GM12878 (cell line): ENCODE data around the gene DCAF8. TPM values are rescaled to one million over a fixed set of nuclear protein-coding genes. Genes with fewer than 3 reads are reported as not detected.

Experiments used
- ATAC-seq: fragments of 200-7000 bp; cut with Tn5 transposase; 3 replicates; pipeline ENCODE4 v1.9.1; 2020; ENCODE audit warnings: mild to moderate bottlenecking, moderate library complexity
- BruUV-seq: library from RNA; stranded (reverse); fragments of 400-500 nt; replicated peaks from 2 replicates; lab custom pipeline; 2021; lab: Mats Ljungman, UMichigan
- CTCF ChIA-PET: fragments of 300-600 bp; sonication (Branson Sonifier 250); formaldehyde crosslinking; extraction: SDS; loops from one replicate; lab custom pipeline; 2021; ENCODE audit warnings: inconsistent platforms; lab: Yijun Ruan, JAX
- POLR2A ChIA-PET: fragments of 350-600 bp; formaldehyde crosslinking; extraction: SDS; loops from one replicate; lab custom pipeline; 2021; ENCODE audit warnings: inconsistent platforms; lab: Charles Lee
- RAD21 ChIA-PET: fragments of 300-600 bp; sonication (Branson Sonifier 250); formaldehyde crosslinking; loops from one replicate; lab custom pipeline; 2023; ENCODE audit warnings: antibody characterized with exemption; ENCODE audit not compliant: unreplicated experiment; lab: Charles Lee
- SMC1A ChIA-PET: fragments of 300-600 bp; sonication (Branson Sonifier 250); formaldehyde crosslinking; loops from one replicate; lab custom pipeline; 2023; ENCODE audit not compliant: unreplicated experiment, uncharacterized antibody; lab: Charles Lee
- DNase-seq: peaks from one replicate; pipeline ENCODE4 v3.0.0-alpha.2; 2011; ENCODE audit warnings: low read depth, low spot score
- FAIRE-seq: peaks from 3 replicates; lab custom pipeline; 2011; peaks lifted over from hg19 to GRCh38; lab: Jason Lieb, UNC
- H2AFZ ChIP-seq: 2 replicates; pipeline ENCODE4 v1.6.0; 2011; ENCODE audit warnings: low read depth, low read length, control low read depth; ENCODE audit not compliant: control insufficient read depth
- H3K27ac ChIP-seq: 2 replicates; pipeline ENCODE4 v1.5.1; 2011; ENCODE audit warnings: control low read depth; ENCODE audit not compliant: control insufficient read depth, insufficient read depth
- H3K27me3 ChIP-seq, 2 experiments: replicated peaks in 1 of 2; 2 replicates each; pipeline versions ENCODE4 v1.6.0 to v1.6.1; 2011; ENCODE audit warnings: low read length in 1 of 2; ENCODE audit not compliant: control insufficient read depth in 2 of 2, insufficient read depth in 2 of 2
- H3K36me3 ChIP-seq, 2 experiments: 2 replicates each; pipeline ENCODE4 v1.5.1; 2011; ENCODE audit warnings: low read length in 1 of 2; ENCODE audit not compliant: control insufficient read depth in 2 of 2, insufficient read depth in 2 of 2
- H3K4me1 ChIP-seq: 2 replicates; pipeline ENCODE4 v1.6.1; 2011; ENCODE audit warnings: mild to moderate bottlenecking, low read length, moderate library complexity, mixed read lengths; ENCODE audit not compliant: control insufficient read depth, insufficient read depth
- H3K4me2 ChIP-seq: 2 replicates; pipeline ENCODE4 v1.6.0; 2011; ENCODE audit warnings: control low read depth; ENCODE audit not compliant: control insufficient read depth, insufficient read depth
- H3K4me3 ChIP-seq: fragments of 200-600 bp; sonication (generic); 2 replicates; pipeline ENCODE4 v1.5.1; 2016
- H3K79me2 ChIP-seq: 2 replicates; pipeline ENCODE4 v1.6.0; 2011; ENCODE audit warnings: low read length; ENCODE audit not compliant: control insufficient read depth, insufficient read depth
- H3K9ac ChIP-seq: 2 replicates; pipeline ENCODE4 v1.8.0; 2011; ENCODE audit warnings: low read length, control low read depth, mixed read lengths; ENCODE audit not compliant: control insufficient read depth, insufficient read depth
- H3K9me3 ChIP-seq: replicated peaks from 3 replicates; pipeline ENCODE4 v1.5.1; 2011; ENCODE audit warnings: mild to moderate bottlenecking, low read length; ENCODE audit not compliant: control insufficient read depth, insufficient read depth
- H4K20me1 ChIP-seq: 2 replicates; pipeline ENCODE4 v1.6.0; 2011; ENCODE audit not compliant: control insufficient read depth, insufficient read depth
- BCL11A ChIP-seq: IDR thresholded peaks from 2 replicates; pipeline ENCODE4 v1.6.1; 2011; ENCODE audit warnings: low read depth, low read length
- BCL3 ChIP-seq: IDR thresholded peaks from 2 replicates; pipeline ENCODE4 v1.6.1; 2011; ENCODE audit warnings: borderline replicate concordance, low read depth, mild to moderate bottlenecking, moderate library complexity, low read length; ENCODE audit not compliant: insufficient read depth, poor library complexity, severe bottlenecking
- CEBPZ ChIP-seq: fragments of 150-350 bp; IDR thresholded peaks from 2 replicates; pipeline ENCODE4 v1.6.1; 2016; ENCODE audit warnings: low read depth, low read length
- CHD2 ChIP-seq: IDR thresholded peaks from 2 replicates; pipeline ENCODE4 v1.6.1; 2011; ENCODE audit warnings: low read depth, low read length, improper control_type of control experiment, borderline replicate concordance
- HCFC1 ChIP-seq: fragments of 150-350 bp; IDR thresholded peaks from 2 replicates; pipeline ENCODE4 v1.6.1; 2014; ENCODE audit warnings: low read length
- IKZF1 ChIP-seq: fragments of 450-650 bp; conservative IDR thresholded peaks from 2 replicates; pipeline ENCODE4 v1.6.1; 2017; ENCODE audit warnings: antibody characterized with exemption, mild to moderate bottlenecking
- MEF2A ChIP-seq: IDR thresholded peaks from 2 replicates; pipeline ENCODE4 v1.6.1; 2011; ENCODE audit warnings: low read depth, mild to moderate bottlenecking, low read length, moderate library complexity; ENCODE audit not compliant: insufficient read depth
- MLLT1 ChIP-seq: fragments of 450-650 bp; IDR thresholded peaks from 2 replicates; pipeline ENCODE4 v1.6.1; 2016; ENCODE audit warnings: mild to moderate bottlenecking
- SPI1 ChIP-seq: IDR thresholded peaks from 2 replicates; pipeline ENCODE4 v1.6.1; 2011; ENCODE audit warnings: low read depth, mild to moderate bottlenecking, low read length, moderate library complexity, borderline replicate concordance; ENCODE audit not compliant: insufficient read depth
- SREBF2 ChIP-seq: IDR thresholded peaks from 2 replicates; pipeline ENCODE4 v1.6.1; 2012; ENCODE audit warnings: mild to moderate bottlenecking, low read length
- SUZ12 ChIP-seq: fragments of 200-600 bp; sonication (generic); IDR thresholded peaks from one replicate; pipeline ENCODE4 v1.6.1; 2018; ENCODE audit warnings: antibody characterized with exemption, mild to moderate bottlenecking; ENCODE audit not compliant: unreplicated experiment
- TAF1 ChIP-seq: IDR thresholded peaks from 2 replicates; pipeline ENCODE4 v1.6.1; 2011; ENCODE audit warnings: mild to moderate bottlenecking, low read depth, low read length, borderline replicate concordance
- ZNF274 ChIP-seq: IDR thresholded peaks from one replicate; pipeline ENCODE4 v1.8.0; 2011; ENCODE audit not compliant: insufficient read length, insufficient read depth
- WGBS: methylation state at CpG from one replicate; pipeline ENCODE4 v1.1.6; 2016; ENCODE audit warnings: low lambda C conversion rate; ENCODE audit not compliant: insufficient replicate concordance, insufficient coverage; ENCODE audit errors: missing lambda C conversion rate; 5-methylcytosine and 5-hydroxymethylcytosine counted together
- in situ Hi-C: fragments of 300-500 bp; cut with MboI; formaldehyde crosslinking; loops from 9 replicates; pipeline ENCODE4 v1.14.3; 2018; ENCODE audit warnings: mixed read lengths
- intact Hi-C: fragments of 100-400 bp; cut with micrococcal nuclease; formaldehyde crosslinking; loops from one replicate; pipeline ENCODE4 v1.14.2; 2022; ENCODE audit not compliant: unreplicated experiment
- polyA plus RNA-seq, 11 experiments: library from polyadenylated mRNA; depleted of rRNA in 4 of 11; unstranded in 6 of 11; stranded (reverse) in 5 of 11; fragments of >200 nt; fragmentation: Nextera tagmentation in 4 of 11; fragmentation: Illumina TruSeq in 1 of 11; extraction: Ambion mirVana in 4 of 11; extraction: Trizol in 1 of 11; gene quantifications; 1 replicate in 1 of 11; 2 replicates in 10 of 11; pipeline versions ENCODE4 v1.2.1 to v1.2.3, GENCODE V29; 2011 to 2016; ENCODE audit warnings: inconsistent platforms in 2 of 11, missing spikeins in 2 of 11, low read depth in 1 of 11
- total RNA-seq, 4 experiments: library from RNA; depleted of rRNA in 3 of 4; stranded (reverse); fragments of >200 nt in 3 of 4; fragmentation: Illumina TruSeq in 1 of 4; extraction: Trizol in 1 of 4; gene quantifications; 2 replicates each; pipeline versions ENCODE4 v1.2.1 to v1.2.3, GENCODE V29; 2013 to 2021
- TF ChIP-seq, protein P1 (sequence below): fragments of 450-650 bp; conservative IDR thresholded peaks from 2 replicates; pipeline ENCODE4 v1.6.1; 2017; ENCODE audit warnings: mild to moderate bottlenecking, moderate library complexity
- TF ChIP-seq, protein P2 (sequence below): fragments of 150-350 bp; IDR thresholded peaks from 2 replicates; pipeline ENCODE4 v1.6.1; 2014; ENCODE audit warnings: mild to moderate bottlenecking, low read depth, low read length

Gene DCAF8
- total and polyA plus RNA-seq, 10 of the 15 experiments (the other 5 are each of a cell fraction or from before 2014, with no cell fraction given): 10.4 to 152 (median 84.6) TPM

- no peak for FAIRE-seq
- TF ChIP-seq, protein P1, sequence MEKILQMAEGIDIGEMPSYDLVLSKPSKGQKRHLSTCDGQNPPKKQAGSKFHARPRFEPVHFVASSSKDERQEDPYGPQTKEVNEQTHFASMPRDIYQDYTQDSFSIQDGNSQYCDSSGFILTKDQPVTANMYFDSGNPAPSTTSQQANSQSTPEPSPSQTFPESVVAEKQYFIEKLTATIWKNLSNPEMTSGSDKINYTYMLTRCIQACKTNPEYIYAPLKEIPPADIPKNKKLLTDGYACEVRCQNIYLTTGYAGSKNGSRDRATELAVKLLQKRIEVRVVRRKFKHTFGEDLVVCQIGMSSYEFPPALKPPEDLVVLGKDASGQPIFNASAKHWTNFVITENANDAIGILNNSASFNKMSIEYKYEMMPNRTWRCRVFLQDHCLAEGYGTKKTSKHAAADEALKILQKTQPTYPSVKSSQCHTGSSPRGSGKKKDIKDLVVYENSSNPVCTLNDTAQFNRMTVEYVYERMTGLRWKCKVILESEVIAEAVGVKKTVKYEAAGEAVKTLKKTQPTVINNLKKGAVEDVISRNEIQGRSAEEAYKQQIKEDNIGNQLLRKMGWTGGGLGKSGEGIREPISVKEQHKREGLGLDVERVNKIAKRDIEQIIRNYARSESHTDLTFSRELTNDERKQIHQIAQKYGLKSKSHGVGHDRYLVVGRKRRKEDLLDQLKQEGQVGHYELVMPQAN: no peak
- TF ChIP-seq BCL11A (no peak), CEBPZ (no peak), SPI1 (no peak), SUZ12 (no peak), BCL3 (no peak), CHD2 (no peak), MEF2A (no peak), HCFC1 (no peak), MLLT1 (no peak), TAF1 (no peak), IKZF1 (no peak), SREBF2 (no peak), ZNF274 (no peak)
- TF ChIP-seq, protein P2, sequence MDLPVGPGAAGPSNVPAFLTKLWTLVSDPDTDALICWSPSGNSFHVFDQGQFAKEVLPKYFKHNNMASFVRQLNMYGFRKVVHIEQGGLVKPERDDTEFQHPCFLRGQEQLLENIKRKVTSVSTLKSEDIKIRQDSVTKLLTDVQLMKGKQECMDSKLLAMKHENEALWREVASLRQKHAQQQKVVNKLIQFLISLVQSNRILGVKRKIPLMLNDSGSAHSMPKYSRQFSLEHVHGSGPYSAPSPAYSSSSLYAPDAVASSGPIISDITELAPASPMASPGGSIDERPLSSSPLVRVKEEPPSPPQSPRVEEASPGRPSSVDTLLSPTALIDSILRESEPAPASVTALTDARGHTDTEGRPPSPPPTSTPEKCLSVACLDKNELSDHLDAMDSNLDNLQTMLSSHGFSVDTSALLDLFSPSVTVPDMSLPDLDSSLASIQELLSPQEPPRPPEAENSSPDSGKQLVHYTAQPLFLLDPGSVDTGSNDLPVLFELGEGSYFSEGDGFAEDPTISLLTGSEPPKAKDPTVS: no peak
These were observed 37.8 kb upstream of the DCAF8 start for GRCh38 chr1:160300173-160300572.

More at GRCh38 chr1:160300173-160300572, 37.8 kb upstream of the DCAF8 start:
- DNase-seq (no peak), ATAC-seq (no peak)
- intact Hi-C loops (no loop called here), in situ Hi-C loops (no loop called here)
- Histone ChIP-seq H3K9me3 (no peaks in the 10 kb centered on the region), H3K79me2 (no peaks in the 10 kb centered on the region), H4K20me1 (no peaks in the 10 kb centered on the region), H3K4me3 (no peak overlapping the region), H3K27ac (no peak overlapping the region), H2AFZ (no peak overlapping the region), H3K4me2 (no peak overlapping the region), H3K4me1 (no peaks in the 10 kb centered on the region), H3K36me3 (peaks cover 15 to 42% of the 10 kb centered on the region in 2 experiments), H3K9ac (no peak overlapping the region), H3K27me3 (no peaks in the 10 kb centered on the region)
- ChIA-PET SMC1A (interaction anchor here (1.1 kb wide), 1 partner anchor 8 kb away, joined by 4 read pairs; no protein-coding TSS in a partner anchor), CTCF (interaction anchor here (1.1 to 2.4 kb wide), 3 partner anchors 9 to 48 kb away, joined by 4 to 11 read pairs (median 7); no protein-coding TSS in a partner anchor), RAD21 (no interaction called here), POLR2A (no interaction called here)
- no TSS peak for BruUV-seq
- WGBS: 84% methylated on average over 7 of the region's 7 CpGs
